ENCODE measurements around the gene PCBP2.
"Not testable (repeated sequence)": the region's sequence is repeated elsewhere in the genome, so short reads cannot be mapped to it uniquely, and the experiment has no call there.

Gene PCBP2

DNA sequence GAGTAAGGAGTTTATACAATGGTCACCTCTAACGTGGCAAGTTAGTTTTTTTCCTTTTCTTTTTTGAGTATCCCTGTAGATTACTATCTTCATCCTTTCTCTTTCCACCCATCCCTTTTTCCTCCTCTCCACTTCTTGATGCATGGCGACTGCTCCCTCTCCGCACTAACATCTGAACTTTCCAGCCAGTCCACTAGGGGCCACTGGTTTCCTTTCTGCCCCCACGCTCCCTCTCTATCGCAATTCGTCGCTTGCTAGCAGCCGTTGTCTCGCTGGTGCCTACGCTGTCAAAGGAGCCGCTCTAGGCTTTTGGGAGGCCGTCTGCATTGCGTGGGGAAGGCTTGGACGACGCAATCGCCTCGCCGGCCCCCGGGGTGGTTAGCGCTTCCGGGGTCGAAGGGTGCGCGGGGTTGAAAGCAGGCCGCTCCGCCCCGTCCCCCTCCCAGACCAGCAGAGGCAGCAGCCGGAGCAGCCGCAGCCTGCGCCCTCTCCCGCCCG lies at the start of gene PCBP2:
Gene PCBP2 (plus strand): TSS at position 442 of the 498 bp plus-strand sequence. CDS start 2,699 bp downstream, outside the sequence.
- DNase-seq (ENCODE audit: low read depth): peak; percentile 99

DNA sequence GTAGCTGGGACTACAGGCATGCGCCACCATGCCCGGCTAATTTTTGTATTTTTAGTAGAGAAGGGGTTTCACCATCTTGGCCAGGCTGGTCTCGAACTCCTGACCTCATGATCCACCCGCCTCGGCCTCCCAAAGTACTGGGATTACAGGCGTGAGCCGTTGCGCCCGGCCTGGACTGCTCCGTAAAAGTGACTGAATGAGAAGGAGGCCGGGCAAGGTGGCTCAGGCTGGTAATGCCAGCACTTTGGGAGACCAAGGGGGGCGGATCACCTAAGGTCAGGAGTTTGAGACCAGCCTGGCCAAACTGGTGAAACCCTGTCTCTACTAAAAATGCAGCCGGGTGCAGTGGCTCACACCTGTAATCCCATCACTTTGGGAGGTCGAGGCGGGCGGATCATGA lies 49.6 kb upstream of the PCBP2 start:
- not testable (repeated sequence) for DNase-seq (ENCODE audit: low read depth)

DNA sequence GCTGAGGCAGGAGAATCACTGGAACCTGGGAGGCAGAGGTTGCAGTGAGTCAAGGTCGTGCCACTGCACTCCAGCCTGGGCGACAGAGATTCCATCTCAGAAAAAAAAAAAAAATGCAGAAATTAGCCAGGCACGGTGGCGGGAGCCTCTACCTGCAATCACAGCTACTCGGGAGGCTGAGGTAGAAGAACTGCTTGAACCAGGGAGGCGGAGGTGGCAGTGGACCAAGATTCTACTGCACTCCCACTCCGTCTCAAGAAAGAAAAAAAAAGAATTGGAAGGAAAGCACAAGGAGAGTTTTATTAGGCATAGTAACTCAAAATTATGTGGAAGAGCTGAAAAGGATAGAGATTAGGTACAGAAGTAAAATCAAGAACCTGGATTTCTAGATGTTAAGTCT lies 49.0 kb upstream of the PCBP2 start:
- DNase-seq (ENCODE audit: low read depth): no peak

DNA sequence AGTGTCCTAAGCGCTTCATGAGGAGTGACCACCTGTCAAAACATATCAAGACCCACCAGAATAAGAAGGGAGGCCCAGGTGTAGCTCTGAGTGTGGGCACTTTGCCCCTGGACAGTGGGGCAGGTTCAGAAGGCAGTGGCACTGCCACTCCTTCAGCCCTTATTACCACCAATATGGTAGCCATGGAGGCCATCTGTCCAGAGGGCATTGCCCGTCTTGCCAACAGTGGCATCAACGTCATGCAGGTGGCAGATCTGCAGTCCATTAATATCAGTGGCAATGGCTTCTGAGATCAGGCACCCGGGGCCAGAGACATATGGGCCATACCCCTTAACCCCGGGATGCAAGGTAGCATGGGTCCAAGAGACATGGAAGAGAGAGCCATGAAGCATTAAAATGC lies 41.0 kb upstream of the PCBP2 start:
- DNase-seq (ENCODE audit: low read depth): no peak

DNA sequence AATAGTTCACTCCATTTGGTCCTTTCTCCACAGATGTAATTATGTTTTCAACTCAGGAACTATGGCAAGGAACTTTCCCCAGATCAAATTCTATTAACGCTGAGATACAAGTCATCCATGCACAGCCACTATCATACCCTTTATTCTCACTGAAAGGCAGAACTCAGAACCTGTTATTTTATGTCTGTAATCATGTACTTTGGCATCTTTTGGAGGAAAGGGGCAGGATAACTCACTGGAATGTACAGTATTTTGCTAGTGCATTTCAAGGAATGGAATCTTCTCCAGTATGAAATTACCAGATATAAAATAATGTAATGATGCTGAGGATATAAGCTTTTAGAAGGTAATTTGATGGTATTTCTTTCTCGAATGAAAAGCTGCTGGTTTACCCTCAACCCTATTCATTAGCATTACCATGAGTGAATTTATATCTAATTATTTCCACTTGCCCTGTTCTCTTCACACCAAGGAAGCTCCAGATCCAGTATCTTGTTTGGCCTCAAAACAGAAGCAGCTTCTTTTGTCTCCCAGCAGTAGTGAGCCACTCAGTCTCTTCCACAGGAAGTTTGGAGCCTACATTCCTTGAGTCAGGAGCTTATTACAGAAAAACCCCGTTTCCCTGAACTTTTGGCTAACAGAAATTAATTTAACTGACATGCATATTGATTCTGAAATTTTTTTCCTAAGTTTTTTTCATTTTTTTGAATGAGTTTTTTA lies 38.3 kb upstream of the PCBP2 start:
- no peak for DNase-seq (ENCODE audit: low read depth)

DNA sequence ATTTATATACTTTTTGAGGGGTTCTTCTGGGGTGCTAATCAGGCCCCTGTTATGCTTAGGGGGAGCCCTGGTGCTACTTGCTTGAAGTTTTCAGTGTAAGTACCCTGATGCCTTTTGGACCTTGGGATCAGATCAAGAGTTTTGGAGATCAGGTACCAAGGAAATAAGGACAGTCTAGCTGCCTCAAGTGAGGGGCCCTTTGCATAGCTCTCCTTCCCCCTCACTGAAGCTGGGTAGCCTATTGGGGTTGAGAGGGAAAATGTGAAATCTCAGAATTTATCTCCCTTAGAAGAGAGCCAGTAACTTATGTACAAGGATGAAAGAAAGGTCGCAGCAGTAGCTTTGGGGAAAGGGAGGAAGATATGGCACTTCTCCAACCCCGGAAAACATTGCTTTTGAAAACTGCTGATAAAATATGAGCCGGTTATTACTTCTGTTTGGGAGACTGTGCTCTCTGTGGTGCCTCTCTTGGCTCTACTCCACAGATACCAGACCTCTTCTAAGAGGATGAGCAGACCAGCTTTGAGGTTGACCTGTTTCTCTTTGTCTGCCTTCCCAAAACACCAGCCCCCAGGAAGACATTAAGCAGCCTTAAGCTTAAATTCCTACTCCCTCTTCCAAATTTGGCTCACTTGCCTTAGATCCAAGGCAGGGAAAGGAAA lies 37.0 kb upstream of the PCBP2 start:
- no peak for DNase-seq (ENCODE audit: low read depth)

DNA sequence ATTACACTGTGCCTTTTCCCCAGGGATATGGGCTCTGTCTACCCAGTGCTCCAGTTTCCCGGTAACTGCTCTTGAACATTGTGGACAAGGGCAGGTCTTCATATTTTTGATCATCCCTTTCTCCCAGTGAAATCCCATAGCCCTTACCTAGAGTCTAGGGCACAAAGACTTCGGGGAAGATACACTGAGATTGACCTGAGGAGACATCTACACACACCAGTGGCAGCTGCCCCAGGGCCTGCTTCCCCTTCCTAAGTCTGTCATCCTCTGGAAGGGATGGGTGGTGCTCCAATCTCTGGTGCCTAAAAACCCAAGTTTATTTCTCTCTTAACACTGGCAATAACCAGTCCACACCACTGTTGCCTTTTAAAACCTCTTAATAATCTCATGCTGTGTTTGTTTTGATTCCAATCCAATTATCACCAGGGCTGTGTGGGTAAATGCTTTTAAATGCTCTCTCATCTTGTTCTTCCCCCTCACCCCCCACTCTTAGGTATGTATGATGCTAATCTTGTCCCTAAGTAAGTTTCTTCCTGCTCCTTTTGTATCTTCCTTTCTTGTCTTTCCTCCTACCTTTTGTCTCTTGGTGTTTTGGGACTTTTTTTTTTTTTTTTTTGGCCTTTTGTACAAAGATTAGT lies 36.0 kb upstream of the PCBP2 start:
- not testable (repeated sequence) for DNase-seq (ENCODE audit: low read depth)

DNA sequence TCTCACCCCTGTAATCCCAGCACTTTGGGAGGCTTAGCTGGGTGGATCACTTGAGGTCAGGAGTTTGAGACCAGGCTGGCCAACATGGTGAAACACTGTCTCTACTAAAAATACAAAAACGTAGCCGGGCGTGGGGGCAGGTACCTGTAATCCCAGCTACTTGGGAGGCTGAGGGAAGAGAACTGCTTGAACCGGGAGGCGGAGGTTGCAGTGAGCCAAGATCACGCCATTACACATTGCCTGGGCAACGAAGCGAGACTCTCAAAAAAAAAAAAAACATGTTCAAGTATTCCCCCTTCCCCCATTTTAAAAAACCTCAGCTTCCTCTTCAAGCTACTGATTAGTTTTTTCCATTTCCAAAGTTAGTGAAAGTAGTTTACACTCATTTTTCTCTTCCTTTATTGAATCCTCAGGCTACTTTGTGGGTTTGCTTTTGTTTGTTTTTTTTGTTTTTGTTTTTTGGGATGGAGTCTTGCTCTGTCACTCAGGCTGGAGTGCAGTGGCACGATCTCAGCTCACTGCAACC lies 34.5 kb upstream of the PCBP2 start:
- not testable (repeated sequence) for DNase-seq (ENCODE audit: low read depth)

DNA sequence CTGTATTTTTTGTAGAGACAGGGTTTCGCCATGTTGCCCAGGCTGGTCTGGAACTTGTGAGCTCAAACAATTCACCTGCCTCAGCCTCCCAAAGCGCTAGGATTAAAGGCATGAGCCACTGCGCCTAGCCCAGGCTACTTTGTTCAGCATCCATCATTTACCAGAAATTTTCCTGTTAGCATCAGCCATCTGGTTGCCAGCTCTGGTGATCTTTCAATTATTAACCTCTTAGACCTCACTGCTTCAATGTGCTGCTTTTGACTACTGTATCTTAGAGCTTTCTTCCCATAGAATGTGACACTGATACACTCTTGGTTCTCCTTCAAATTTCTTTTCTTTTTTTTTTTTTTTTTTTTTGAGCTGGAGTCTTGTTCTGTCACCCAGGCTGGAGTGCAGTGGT lies 33.7 kb upstream of the PCBP2 start:
- no peak for DNase-seq (ENCODE audit: low read depth)

DNA sequence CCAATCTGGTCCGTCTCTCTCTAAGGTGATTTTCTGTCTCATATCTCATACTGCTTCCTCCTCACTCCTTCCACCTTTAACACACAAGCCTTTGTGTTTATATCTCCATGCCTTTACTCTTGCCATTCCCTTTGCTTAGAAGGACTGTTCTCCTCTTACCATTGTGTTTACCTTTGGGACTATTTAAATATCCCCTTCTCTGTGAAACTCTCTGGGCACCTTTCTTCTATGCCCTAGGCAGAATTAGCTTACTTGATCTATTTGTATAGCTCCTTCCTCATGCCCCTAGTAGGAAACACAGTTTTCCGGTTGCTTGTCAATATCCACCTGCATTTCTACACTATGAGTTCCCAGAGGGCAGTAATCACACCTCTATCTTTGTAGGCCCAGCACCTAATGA lies 32.1 kb upstream of the PCBP2 start:
- no peak for DNase-seq (ENCODE audit: low read depth)

DNA sequence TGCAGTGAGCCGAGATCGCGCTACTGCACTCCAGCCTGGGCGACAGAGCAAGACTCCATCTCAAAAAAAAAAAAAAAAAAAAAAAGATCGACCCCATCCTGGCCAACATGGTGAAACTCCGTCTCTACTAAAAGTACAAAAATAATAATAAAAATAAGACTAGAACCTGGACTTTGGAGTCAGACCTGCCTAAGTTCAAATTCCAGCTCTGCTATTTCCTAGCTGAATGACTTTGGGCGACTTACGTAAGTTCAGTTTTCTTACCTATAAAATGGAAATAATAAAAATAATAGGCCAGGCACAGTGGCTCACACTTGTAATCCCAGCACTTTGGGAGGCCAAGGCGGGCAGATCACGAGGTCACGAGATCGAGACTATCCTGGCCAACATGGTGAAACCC lies 29.7 kb upstream of the PCBP2 start:
- not testable (repeated sequence) for DNase-seq (ENCODE audit: low read depth)

DNA sequence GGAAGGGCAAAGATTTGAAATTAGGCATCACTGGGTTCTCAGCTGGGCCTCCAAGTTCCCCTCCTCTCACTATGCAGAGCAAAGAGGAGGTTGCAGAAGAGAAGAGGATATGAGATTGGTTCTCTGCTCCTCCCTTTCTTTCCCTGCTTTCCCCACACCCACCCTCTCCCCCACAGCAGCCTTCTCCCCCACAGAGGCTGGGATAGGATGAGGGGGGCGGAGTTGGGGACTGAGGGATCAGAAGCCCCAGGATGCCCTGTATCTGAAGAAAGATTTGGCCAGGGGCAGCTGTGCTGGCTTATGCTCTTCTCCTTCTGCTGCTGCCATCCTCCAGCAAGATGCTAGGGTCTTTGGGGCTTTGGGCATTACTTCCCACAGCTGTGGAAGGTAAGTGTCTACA lies 28.3 kb upstream of the PCBP2 start, which contains the start of gene AMHR2:
Gene AMHR2 (plus strand): TSS at position 259 of the 400 bp plus-strand sequence. CDS start 80 bp downstream, at position 339.
- DNase-seq (ENCODE audit: low read depth): no peak

DNA sequence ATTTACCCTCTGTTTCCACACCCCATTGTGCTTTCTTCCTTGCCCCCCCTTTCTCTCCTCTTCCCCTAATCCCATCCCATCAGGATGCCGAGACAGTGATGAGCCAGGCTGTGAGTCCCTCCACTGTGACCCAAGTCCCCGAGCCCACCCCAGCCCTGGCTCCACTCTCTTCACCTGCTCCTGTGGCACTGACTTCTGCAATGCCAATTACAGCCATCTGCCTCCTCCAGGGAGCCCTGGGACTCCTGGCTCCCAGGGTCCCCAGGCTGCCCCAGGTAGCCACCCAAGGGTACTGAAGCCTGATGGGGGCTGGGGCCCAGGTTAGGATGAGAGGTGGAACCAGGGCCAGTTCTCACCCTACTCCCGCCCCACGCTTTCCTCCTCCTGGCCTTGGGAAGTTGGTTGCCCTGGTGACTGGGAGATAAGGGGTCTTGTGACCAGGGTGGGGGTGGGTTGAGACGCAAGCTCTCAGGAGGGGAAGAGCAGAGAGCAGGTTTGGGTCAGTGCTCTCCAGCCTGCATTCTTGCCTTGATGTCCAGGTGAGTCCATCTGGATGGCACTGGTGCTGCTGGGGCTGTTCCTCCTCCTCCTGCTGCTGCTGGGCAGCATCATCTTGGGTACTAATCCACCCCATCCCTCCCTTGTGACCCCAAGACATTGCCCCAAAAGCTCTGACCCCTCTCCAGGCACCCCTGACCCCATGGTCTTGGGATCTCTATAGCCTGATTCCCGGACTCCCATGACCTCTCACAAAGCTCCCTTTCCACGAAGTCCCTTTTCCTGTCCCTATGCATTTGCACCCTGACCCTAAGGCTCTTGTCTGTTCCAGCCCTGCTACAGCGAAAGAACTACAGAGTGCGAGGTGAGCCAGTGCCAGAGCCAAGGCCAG lies 27.0 kb upstream of the PCBP2 start:
- DNase-seq (ENCODE audit: low read depth): no peak

DNA sequence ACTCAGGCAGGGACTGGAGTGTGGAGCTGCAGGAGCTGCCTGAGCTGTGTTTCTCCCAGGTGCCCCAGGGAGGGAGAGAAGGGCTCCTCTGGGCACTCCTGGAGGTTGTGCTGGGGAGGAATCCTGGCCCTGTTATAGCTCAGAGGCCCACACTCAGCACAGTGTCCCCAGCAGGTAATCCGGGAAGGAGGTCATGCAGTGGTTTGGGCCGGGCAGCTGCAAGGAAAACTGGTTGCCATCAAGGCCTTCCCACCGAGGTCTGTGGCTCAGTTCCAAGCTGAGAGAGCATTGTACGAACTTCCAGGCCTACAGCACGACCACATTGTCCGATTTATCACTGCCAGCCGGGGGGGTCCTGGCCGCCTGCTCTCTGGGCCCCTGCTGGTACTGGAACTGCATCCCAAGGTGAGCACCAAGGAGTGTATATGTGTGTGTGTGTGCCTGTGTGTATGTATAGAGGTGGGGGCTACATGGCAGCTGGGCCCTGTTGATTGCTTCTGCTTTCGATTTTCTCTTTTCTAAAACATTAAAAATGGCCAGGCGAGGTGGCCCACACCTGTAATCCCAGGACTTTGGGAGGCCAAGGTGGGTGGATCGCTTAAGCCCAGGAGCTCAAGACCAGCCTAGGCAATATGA lies 26.3 kb upstream of the PCBP2 start:
- no peak for DNase-seq (ENCODE audit: low read depth)

DNA sequence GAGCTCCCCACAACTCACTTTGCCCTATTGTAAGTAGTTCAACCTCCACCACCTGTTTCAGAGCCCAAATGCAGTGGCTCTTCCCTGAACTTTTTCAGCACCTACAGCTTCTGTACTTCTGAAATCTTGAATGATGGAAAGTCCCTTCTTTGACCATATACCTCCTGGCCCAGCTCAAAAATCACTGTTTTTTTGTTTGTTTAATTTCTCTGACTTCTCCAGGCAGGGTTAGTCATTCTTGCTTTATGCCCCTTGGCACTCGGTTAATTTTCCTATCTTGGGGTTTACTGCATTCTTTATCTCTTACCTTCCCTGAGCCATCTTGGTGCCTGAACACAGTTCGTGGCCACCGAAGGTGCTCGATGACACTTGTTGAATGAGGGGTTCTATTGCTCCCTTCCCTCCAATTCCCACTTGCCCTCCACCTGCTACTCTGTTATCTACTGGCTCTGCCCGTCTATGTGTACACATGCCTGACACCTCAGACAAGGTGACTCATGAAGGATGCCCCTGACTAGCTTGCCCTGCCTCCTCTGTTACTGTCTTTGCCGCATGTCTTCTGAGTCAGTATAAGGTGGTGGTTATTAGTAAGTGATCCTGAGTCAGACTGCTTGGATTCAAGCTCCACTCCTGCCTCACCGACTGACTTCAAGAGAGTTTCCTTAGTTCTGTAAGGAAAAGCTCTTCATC lies 23.9 kb upstream of the PCBP2 start:
- DNase-seq (ENCODE audit: low read depth): peak; percentile 84

DNA sequence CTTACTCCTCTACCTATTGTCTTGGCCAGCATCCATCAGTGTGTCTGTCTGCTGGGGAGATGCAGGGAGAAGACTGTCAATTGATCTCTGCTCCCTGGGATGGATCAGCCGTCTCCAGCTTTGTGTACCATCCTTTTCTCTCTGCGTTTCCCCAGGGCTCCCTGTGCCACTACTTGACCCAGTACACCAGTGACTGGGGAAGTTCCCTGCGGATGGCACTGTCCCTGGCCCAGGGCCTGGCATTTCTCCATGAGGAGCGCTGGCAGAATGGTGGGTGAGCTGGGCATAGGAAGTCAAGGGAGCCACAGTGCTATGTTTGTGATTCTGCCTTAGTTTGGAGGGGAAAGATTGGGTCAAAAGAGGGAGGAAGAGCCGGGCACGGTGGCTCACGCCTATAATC lies 23.2 kb upstream of the PCBP2 start:
- no peak for DNase-seq (ENCODE audit: low read depth)

DNA sequence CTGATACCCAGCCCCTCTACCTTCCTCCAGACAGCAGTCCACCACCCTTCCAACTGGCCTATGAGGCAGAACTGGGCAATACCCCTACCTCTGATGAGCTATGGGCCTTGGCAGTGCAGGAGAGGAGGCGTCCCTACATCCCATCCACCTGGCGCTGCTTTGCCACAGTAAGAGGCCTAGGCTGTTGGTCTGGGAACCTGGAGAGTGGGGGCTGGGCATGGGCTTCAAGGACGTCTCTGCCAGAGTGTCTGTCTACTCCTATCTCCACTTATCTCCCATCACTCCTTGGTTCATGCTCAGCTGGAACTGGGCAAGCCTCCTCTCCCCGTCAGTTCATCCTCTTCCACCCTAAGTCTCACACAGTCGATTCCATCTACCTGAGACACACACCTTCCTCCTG lies 21.8 kb upstream of the PCBP2 start:
- no peak for DNase-seq (ENCODE audit: low read depth)

DNA sequence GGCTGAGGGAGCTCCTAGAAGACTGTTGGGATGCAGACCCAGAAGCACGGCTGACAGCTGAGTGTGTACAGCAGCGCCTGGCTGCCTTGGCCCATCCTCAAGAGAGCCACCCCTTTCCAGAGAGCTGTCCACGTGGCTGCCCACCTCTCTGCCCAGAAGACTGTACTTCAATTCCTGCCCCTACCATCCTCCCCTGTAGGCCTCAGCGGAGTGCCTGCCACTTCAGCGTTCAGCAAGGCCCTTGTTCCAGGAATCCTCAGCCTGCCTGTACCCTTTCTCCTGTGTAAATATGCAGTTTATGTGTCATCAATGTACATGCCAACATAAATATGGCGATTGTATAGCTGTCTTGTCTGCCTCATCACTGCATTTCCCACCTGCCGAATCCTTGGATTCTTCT lies 20.7 kb upstream of the PCBP2 start:
- DNase-seq (ENCODE audit: low read depth): no peak

DNA sequence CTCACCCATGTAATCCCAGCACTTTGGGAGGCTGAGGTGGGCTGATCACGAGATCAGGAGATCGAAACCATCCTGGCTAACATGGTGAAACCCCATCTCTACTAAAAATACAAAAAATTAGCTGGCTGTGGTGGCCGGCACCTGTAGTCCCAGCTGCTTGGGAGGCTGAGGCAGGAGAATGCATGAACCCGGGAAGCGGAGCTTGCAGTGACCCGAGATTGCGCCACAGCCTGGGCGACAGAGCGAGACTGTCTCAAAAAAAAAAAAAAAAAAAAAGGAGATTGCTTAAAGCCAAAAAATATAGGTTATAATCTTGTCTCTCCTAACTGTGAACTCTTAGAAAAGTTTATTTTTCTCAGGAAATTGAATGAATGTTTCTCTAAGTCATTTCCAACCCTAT lies 16.6 kb upstream of the PCBP2 start:
- not testable (repeated sequence) for DNase-seq (ENCODE audit: low read depth)

DNA sequence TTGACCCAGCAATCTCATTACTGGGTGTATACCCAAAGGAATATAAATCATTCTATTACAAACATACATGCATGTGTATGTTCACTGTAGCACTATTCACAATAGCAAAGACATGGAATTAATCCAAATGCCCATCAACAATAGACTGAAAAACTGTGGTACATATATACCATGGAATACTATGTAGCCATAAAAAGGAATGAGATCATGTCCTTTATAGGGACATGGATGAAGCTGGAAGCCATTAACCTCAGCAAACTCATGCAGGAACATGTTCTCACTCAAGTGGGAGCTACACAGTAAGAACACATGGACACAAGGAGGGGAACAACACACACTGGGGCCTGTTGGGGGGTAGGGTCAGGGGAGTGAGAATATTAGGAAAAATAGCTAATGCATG lies 12.3 kb upstream of the PCBP2 start:
- DNase-seq (ENCODE audit: low read depth): not testable (repeated sequence)

Measured in stromal cell of bone marrow (primary cell).